HepG2 (cell line): ENCODE measurements around the gene CMIP. TPM values are rescaled to one million over a fixed set of nuclear protein-coding genes. Genes with fewer than 3 reads are reported as not detected.

Source experiments
- KDM3A ChIP-seq: IDR thresholded peaks from 2 replicates; pipeline ENCODE4 v1.6.1; 2018; ENCODE audit warnings: low read depth, missing compliant biosample characterization
- TRIM24 ChIP-seq: sonication (generic); formaldehyde crosslinking; IDR thresholded peaks from 2 replicates; pipeline ENCODE4 v1.8.0; 2022; ENCODE audit warnings: mild to moderate bottlenecking, missing genetic modification reagents
- ZBTB14 ChIP-seq: sonication (generic); formaldehyde crosslinking; IDR thresholded peaks from 2 replicates; pipeline ENCODE4 v1.4.0; 2020; ENCODE audit warnings: missing genetic modification reagents
- ZBTB4 ChIP-seq: sonication (generic); formaldehyde crosslinking; IDR thresholded peaks from 2 replicates; pipeline ENCODE4 v1.4.0; 2020; ENCODE audit warnings: missing genetic modification reagents, mild to moderate bottlenecking, borderline replicate concordance
- ZC3H13 ChIP-seq: sonication (generic); formaldehyde crosslinking; IDR thresholded peaks from 2 replicates; pipeline ENCODE4 v1.8.1; 2023; ENCODE audit warnings: mild to moderate bottlenecking, missing genetic modification reagents, moderate library complexity
- ZFP37 ChIP-seq: sonication (generic); formaldehyde crosslinking; IDR thresholded peaks from 2 replicates; pipeline ENCODE4 v1.4.0; 2020; ENCODE audit warnings: missing genetic modification reagents, borderline replicate concordance
- ZNF234 ChIP-seq: sonication (generic); formaldehyde crosslinking; conservative IDR thresholded peaks from 2 replicates; pipeline ENCODE4 v1.5.1; 2020; ENCODE audit warnings: mild to moderate bottlenecking, missing genetic modification reagents
- ZNF337 ChIP-seq: sonication (generic); formaldehyde crosslinking; IDR thresholded peaks from 2 replicates; pipeline ENCODE4 v1.5.1; 2020; ENCODE audit warnings: missing genetic modification reagents, low read depth, mild to moderate bottlenecking, borderline replicate concordance
- ZNF503 ChIP-seq: sonication (generic); formaldehyde crosslinking; IDR thresholded peaks from 2 replicates; pipeline ENCODE4 v1.4.0; 2020; ENCODE audit warnings: missing genetic modification reagents
- ZNF512B ChIP-seq: sonication (generic); formaldehyde crosslinking; IDR thresholded peaks from 2 replicates; pipeline ENCODE4 v1.5.1; 2020; ENCODE audit warnings: missing genetic modification reagents, mild to moderate bottlenecking, borderline replicate concordance
- ZNF563 ChIP-seq: sonication (generic); formaldehyde crosslinking; IDR thresholded peaks from 2 replicates; pipeline ENCODE4 v1.8.0; 2022; ENCODE audit warnings: mild to moderate bottlenecking, moderate library complexity, missing genetic modification reagents
- ZNF577 ChIP-seq: sonication (generic); formaldehyde crosslinking; IDR thresholded peaks from 2 replicates; pipeline ENCODE4 v1.4.0; 2020; ENCODE audit warnings: mild to moderate bottlenecking, low read depth, missing genetic modification reagents, borderline replicate concordance
- ZNF83 ChIP-seq: sonication (generic); formaldehyde crosslinking; IDR thresholded peaks from 2 replicates; pipeline ENCODE4 v1.4.0; 2020; ENCODE audit warnings: missing genetic modification reagents, mild to moderate bottlenecking, borderline replicate concordance
- polyA plus RNA-seq, 8 experiments: library from polyadenylated mRNA; depleted of rRNA in 3 of 8; stranded (reverse) in 7 of 8; unstranded in 1 of 8; fragments of >200 nt; fragmentation: Illumina TruSeq in 4 of 8; extraction: Trizol in 4 of 8; gene quantifications; 2 replicates each; pipeline versions ENCODE4 v1.2.1 to v1.2.3, GENCODE V29; 2011 to 2016; ENCODE audit warnings: low read depth in 4 of 8, missing spikeins in 1 of 8, mixed read lengths in 1 of 8; ENCODE audit not compliant: insufficient read depth in 1 of 8
- total RNA-seq, 5 experiments: library from RNA; depleted of rRNA; stranded (reverse); fragments of >200 nt; fragmentation: Illumina TruSeq; extraction: Trizol; gene quantifications; 2 replicates each; pipeline ENCODE4 v1.2.3, GENCODE V29; 2016; ENCODE audit warnings: low read depth in 1 of 5
- TF ChIP-seq, protein P1 (sequence below): sonication (generic); formaldehyde crosslinking; IDR thresholded peaks from 2 replicates; pipeline ENCODE4 v1.5.0; 2020; ENCODE audit warnings: missing genetic modification reagents
- TF ChIP-seq, protein P2 (sequence below): fragments of 450-650 bp; IDR thresholded peaks from 2 replicates; pipeline ENCODE4 v1.6.1; 2017

CMIP gene
- total and polyA plus RNA-seq, 2 of the 13 experiments (the other 11 are each of a cell fraction or from before 2014, with no cell fraction given) = 10.9 to 18.1 TPM

DNA sequence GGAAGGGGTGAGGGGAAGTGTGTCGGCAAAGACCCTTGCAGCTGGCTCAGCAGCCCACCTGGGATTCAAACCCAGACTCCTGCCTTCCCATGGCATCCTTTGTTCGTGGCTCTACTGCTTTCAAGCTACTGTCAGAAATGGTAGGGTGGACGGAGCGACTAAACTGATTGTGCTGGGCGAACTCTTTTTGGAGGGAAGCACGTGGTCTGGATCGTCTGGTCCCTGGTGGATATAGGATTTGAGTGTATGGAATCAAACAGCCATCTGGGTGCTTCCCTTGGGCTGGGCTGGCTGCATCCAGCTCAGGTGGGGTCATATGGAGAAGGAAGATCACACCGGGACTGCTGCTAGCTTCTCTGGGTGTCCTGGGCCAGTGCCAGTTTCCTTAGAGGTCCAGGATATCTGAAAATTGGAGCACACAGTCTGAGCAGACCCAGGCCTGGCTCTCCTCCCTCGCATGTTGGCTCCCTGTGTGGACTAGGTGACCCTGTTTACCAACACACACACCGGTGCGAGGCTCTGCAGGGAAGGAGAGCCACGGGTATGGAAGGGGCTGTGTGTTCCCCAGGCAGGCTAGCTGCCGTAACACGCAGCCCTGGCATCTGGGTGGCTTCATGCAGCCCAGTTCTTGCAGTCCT, 8.6 kb downstream of the CMIP start (continued):
- no peak for TF ChIP-seq ZNF503 (CRISPR knock-in tag)
- no peak for TF ChIP-seq ZNF512B (CRISPR knock-in tag)
- no peak for TF ChIP-seq ZNF234 (CRISPR knock-in tag)
- TF ChIP-seq ZFP37 (CRISPR knock-in tag) = no peak
- TF ChIP-seq ZNF83 (CRISPR knock-in tag) = no peak
- TF ChIP-seq ZNF337 = no peak
- TF ChIP-seq, protein P1, sequence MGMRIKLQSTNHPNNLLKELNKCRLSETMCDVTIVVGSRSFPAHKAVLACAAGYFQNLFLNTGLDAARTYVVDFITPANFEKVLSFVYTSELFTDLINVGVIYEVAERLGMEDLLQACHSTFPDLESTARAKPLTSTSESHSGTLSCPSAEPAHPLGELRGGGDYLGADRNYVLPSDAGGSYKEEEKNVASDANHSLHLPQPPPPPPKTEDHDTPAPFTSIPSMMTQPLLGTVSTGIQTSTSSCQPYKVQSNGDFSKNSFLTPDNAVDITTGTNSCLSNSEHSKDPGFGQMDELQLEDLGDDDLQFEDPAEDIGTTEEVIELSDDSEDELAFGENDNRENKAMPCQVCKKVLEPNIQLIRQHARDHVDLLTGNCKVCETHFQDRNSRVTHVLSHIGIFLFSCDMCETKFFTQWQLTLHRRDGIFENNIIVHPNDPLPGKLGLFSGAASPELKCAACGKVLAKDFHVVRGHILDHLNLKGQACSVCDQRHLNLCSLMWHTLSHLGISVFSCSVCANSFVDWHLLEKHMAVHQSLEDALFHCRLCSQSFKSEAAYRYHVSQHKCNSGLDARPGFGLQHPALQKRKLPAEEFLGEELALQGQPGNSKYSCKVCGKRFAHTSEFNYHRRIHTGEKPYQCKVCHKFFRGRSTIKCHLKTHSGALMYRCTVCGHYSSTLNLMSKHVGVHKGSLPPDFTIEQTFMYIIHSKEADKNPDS (CRISPR knock-in tag) = no peak
- no peak for TF ChIP-seq ZBTB14 (CRISPR knock-in tag)
- 0 out of 2 replicates have a peak, but pooled peaks have one; percentile 38 for TF ChIP-seq ZBTB4 (CRISPR knock-in tag)
- no peak; the same call in 1 of the 2 replicates for TF ChIP-seq ZC3H13
- no peak for TF ChIP-seq ZNF563 (CRISPR knock-in tag)
- TF ChIP-seq ZNF577 = no peak
- TF ChIP-seq TRIM24 (CRISPR knock-in tag) = no peak
- TF ChIP-seq, protein P2, sequence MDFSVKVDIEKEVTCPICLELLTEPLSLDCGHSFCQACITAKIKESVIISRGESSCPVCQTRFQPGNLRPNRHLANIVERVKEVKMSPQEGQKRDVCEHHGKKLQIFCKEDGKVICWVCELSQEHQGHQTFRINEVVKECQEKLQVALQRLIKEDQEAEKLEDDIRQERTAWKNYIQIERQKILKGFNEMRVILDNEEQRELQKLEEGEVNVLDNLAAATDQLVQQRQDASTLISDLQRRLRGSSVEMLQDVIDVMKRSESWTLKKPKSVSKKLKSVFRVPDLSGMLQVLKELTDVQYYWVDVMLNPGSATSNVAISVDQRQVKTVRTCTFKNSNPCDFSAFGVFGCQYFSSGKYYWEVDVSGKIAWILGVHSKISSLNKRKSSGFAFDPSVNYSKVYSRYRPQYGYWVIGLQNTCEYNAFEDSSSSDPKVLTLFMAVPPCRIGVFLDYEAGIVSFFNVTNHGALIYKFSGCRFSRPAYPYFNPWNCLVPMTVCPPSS = no peak
- no peak for TF ChIP-seq KDM3A (CRISPR knock-in tag)
